ENCODE data around the gene ZNHIT3.

- TF ChIP-seq, protein P1, sequence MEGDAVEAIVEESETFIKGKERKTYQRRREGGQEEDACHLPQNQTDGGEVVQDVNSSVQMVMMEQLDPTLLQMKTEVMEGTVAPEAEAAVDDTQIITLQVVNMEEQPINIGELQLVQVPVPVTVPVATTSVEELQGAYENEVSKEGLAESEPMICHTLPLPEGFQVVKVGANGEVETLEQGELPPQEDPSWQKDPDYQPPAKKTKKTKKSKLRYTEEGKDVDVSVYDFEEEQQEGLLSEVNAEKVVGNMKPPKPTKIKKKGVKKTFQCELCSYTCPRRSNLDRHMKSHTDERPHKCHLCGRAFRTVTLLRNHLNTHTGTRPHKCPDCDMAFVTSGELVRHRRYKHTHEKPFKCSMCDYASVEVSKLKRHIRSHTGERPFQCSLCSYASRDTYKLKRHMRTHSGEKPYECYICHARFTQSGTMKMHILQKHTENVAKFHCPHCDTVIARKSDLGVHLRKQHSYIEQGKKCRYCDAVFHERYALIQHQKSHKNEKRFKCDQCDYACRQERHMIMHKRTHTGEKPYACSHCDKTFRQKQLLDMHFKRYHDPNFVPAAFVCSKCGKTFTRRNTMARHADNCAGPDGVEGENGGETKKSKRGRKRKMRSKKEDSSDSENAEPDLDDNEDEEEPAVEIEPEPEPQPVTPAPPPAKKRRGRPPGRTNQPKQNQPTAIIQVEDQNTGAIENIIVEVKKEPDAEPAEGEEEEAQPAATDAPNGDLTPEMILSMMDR (IDR thresholded peaks at IDR 0.05) = no peak
- TF ChIP-seq POLR2A (IDR thresholded peaks at IDR 0.05) (no peak), EP300 (IDR thresholded peaks at IDR 0.05) (no peak)
Measured at GRCh38 chr17:36535669-36536081, 49.2 kb downstream of the ZNHIT3 start.

Data from tibial nerve (tissue), 4 donors.